ENCODE results near the gene INAVA.
"Not testable (repeated sequence)": the region's sequence is repeated elsewhere in the genome, so short reads cannot be mapped to it uniquely, and the experiment has no call there.

INAVA gene

GRCh38 chr1:200899451-200899915 lies 4.8 kb downstream of the INAVA start:
- no peak for DNase-seq

- DNase-seq, result no peak
These were observed 5.5 kb downstream of the INAVA start for GRCh38 chr1:200899954-200900867.

DNA sequence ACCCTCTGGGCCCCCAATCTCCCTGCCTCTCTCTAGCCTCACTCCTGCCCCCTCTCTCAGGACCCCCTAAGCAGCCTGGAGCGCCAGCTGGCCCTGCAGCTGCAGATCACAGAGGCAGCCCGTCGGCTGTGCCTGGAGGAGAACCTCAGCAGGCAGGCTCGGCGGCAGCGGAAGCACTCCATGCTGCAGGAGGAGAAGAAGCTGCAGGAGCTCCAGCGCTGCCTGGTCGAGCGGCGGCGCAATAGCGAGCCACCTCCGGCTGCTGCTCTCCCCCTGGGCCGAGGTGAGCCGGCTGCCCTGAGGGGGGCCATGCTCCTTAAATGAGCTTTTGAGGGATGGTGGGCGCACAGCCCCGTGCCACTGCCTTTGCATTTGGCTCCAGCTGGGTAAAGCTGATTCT lies 6.2 kb downstream of the INAVA start:
- no peak for DNase-seq

GRCh38 chr1:200901350-200901749 lies 6.7 kb downstream of the INAVA start:
- DNase-seq, result no peak

GRCh38 chr1:200901796-200902444 lies 7.2 kb downstream of the INAVA start:
- DNase-seq, result no peak

DNA sequence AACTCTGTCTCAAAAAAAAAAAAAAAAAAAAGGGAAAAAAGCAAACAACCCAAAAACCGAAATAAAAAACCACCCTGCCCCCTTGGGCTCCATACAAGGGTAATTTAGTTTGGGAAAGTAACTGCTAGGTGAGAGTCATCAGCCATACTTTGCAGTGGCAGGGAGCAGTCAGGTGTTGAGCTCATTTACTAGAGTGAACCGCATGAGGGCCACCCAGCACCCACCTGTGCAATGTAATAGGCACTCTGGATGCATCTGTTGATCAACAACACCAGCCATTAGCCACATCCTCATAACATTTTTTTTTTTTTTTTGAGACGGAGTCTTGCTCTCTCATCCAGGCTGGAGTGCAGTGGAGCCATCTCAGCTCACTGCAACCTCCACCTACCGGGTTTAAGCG lies 9.1 kb downstream of the INAVA start:
- no peak for DNase-seq

DNA sequence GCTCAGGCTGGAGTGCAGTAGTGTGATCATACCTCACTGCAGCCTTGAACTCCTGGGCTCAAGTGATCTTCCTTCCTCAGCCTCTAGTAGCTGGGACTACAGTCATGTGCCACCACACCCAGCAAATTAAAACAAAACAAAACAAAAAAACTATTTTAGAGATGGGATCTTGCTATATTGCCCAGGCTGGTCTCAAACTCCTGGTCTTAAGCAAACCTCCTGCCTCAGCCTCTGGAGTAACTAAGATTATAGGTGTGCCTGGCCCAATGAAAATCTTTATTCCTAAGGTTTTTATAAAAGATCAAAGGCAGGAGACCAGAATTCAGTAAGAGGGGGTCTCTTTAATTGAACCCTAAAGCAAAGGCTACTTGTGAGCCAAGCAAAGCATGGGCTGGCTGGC lies 10.1 kb downstream of the INAVA start:
- DNase-seq, result no peak

DNA sequence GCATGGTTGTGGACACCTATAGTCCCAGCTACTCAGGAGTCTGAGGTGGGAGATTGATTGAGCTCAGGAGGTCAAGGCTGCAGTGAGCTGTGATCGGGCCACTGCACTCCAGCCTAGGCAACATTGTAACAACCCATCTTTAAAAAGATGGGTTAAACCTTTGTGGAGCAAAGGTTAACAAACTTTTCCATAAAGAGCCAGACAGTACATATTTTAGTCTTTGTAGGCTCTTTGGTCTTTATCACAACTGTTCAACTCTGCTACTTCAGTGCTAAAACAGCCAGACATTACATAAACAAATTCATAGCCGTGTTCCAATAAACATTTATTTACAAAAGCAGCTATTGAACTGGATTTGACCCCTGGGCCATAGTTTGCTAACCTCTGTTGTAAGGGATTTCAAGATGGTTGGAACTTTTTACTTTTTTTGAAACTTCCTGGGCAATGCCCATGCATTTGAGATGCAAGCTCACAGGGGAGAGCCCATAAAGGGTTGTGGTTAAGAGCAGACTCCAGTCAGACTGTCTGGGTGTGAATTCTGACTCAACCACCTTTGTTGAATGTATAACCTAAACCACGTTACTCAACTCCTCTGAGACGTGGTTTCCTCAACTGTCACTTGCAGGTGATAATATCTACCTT lies 10.8 kb downstream of the INAVA start:
- DNase-seq, result no peak

- no peak for DNase-seq
These were observed 11.8 kb downstream of the INAVA start for GRCh38 chr1:200906491-200906890.

- DNase-seq, result no peak
These were observed 13.0 kb downstream of the INAVA start for GRCh38 chr1:200907611-200908097.

DNA sequence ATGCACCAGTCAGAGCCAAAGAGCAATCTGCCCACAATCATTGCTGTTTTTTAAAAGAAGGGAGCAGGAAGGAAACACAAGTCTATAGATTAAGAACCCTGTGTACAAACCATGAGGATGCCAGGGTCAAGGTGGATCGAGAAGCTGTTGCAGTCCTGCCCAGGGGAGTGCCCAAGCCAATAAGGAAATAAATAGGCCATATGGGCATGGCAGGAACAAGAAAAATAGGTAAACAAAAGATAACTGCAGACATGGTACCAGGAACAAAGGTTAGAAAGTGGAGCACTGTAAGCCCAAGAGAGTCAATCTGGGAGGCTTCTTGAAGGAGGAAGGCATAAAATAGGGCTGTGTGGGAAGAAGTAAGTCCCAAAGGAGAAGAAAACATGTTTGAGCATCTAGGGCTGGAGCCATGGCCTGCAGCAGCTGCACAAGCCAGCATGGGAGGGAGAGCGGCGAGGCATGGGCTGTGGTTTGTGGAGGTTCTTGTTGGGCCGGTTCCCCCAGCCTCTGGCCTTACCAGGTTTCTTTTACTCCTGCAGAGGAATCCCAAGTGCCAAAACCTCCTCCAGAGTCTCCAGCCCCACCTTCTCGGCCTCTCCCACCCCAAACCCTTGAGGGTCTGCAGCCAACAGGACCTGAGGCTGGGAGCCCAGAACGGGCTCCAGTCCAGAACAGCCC lies 13.6 kb downstream of the INAVA start:
- no peak for DNase-seq

GRCh38 chr1:200909071-200909470 lies 14.4 kb downstream of the INAVA start:
- DNase-seq, result no peak

GRCh38 chr1:200909757-200910239 lies 15.1 kb downstream of the INAVA start:
- no peak for DNase-seq

- no peak for DNase-seq
These were observed 16.7 kb downstream of the INAVA start for GRCh38 chr1:200911361-200911760.

GRCh38 chr1:200911936-200912335 lies 17.2 kb downstream of the INAVA start:
- DNase-seq, result not testable (repeated sequence)

- no peak for DNase-seq
These were observed 18.2 kb downstream of the INAVA start for GRCh38 chr1:200912737-200913407.

- DNase-seq, result no peak
These were observed 21.5 kb downstream of the INAVA start for GRCh38 chr1:200916152-200916551.

- DNase-seq, result peak; percentile 53
These were observed 22.0 kb downstream of the INAVA start for GRCh38 chr1:200916681-200917080.

GRCh38 chr1:200917291-200917817 lies 22.7 kb downstream of the INAVA start:
- DNase-seq, result peak; percentile 59

GRCh38 chr1:200918006-200918405 lies 23.3 kb downstream of the INAVA start:
- DNase-seq, result peak; percentile 43

- DNase-seq, result peak; percentile 33
These were observed 24.7 kb downstream of the INAVA start for GRCh38 chr1:200919386-200919785.

Measured in islet precursor cell (in vitro differentiated cells).